ENCODE measurements around the gene UBE2F. TPM values are rescaled to one million over a fixed set of nuclear protein-coding genes. Genes with fewer than 3 reads are reported as not detected.

UBE2F gene
- total RNA-seq, 2 donors from 2014 or later: 45.2 to 73.2 TPM

- TF ChIP-seq POLR2AphosphoS5 (IDR thresholded peaks at IDR 0.05) (no peak), CTCF (IDR thresholded peaks at IDR 0.05) (no peak), POLR2A (IDR thresholded peaks at IDR 0.05) (no peak)
- 89% methylated on average over 10 of the region's 10 CpGs for WGBS
- no peaks in the 10 kb centered on the region for H3K9me3 ChIP-seq
- no peak for DNase-seq (ENCODE audit: low spot score)
- H3K27me3 ChIP-seq (replicated peaks; ENCODE audit: insufficient read depth): no peaks in the 10 kb centered on the region
- H3K4me3 ChIP-seq: no peak overlapping the region
- H3K27ac ChIP-seq: no peak overlapping the region
- H3K4me1 ChIP-seq (replicated peaks): no peaks in the 10 kb centered on the region
- intact Hi-C loops (cut with DNase I): loop anchor here (5.0 kb wide), 3 partner anchors 45 to 140 kb away; partner anchors contain the start of genes RAMP1, SCLY and UBE2F
- H3K36me3 ChIP-seq: no peaks in the 10 kb centered on the region
Observed at GRCh38 chr2:237921967-237922492, 44.8 kb upstream of the UBE2F start.

GRCh38 chr2:237922641-237923361 is 44.0 kb upstream of the UBE2F start:
- H3K4me1 ChIP-seq (replicated peaks): no peaks in the 10 kb centered on the region
- no peaks in the 10 kb centered on the region for H3K9me3 ChIP-seq
- 47% methylated on average over 13 of the region's 13 CpGs for WGBS
- H3K4me3 ChIP-seq: no peak overlapping the region
- DNase-seq (ENCODE audit: low spot score): no peak
- no peak for TF ChIP-seq POLR2A (IDR thresholded peaks at IDR 0.05)
- no peak for TF ChIP-seq POLR2AphosphoS5 (IDR thresholded peaks at IDR 0.05)
- no peak for TF ChIP-seq CTCF (IDR thresholded peaks at IDR 0.05)
- no peaks in the 10 kb centered on the region for H3K36me3 ChIP-seq
- peak overlapping the region in 1 of 2 donors; percentile 38 for H3K27ac ChIP-seq
- intact Hi-C loops (cut with DNase I): loop anchor here (5.0 kb wide), 3 partner anchors 44 to 140 kb away; partner anchors contain the start of genes RAMP1, SCLY and UBE2F
- H3K27me3 ChIP-seq (replicated peaks; ENCODE audit: insufficient read depth): no peaks in the 10 kb centered on the region

- H3K4me1 ChIP-seq (replicated peaks): no peaks in the 10 kb centered on the region
- DNase-seq (ENCODE audit: low spot score): peak; percentile 23
- H3K27ac ChIP-seq: peak overlapping the region in 1 of 2 donors; percentile 38
- WGBS: 24% methylated on average over 33 of the region's 33 CpGs
- H3K36me3 ChIP-seq: no peaks in the 10 kb centered on the region
- TF ChIP-seq CTCF (IDR thresholded peaks at IDR 0.05): peak; percentile 79 to 93 (median 86)
- TF ChIP-seq POLR2AphosphoS5 (IDR thresholded peaks at IDR 0.05): peak; percentile 39
- TF ChIP-seq POLR2A (IDR thresholded peaks at IDR 0.05): no peak
- H3K9me3 ChIP-seq: no peaks in the 10 kb centered on the region
- intact Hi-C loops (cut with DNase I): loop anchor here (5.0 kb wide), 3 partner anchors 44 to 139 kb away; partner anchors contain the start of genes RAMP1, SCLY and UBE2F
- no peaks in the 10 kb centered on the region for H3K27me3 ChIP-seq (replicated peaks; ENCODE audit: insufficient read depth)
- peak overlapping the region in 1 of 2 donors; percentile 18 for H3K4me3 ChIP-seq
Observed at GRCh38 chr2:237923481-237924163, 43.2 kb upstream of the UBE2F start.

GRCh38 chr2:237924164-237924534 is 42.7 kb upstream of the UBE2F start:
- TF ChIP-seq POLR2A (IDR thresholded peaks at IDR 0.05) (no peak), POLR2AphosphoS5 (IDR thresholded peaks at IDR 0.05) (no peak), CTCF (IDR thresholded peaks at IDR 0.05) (no peak)
- H3K36me3 ChIP-seq: no peaks in the 10 kb centered on the region
- WGBS: 91% methylated on average over 14 of the region's 14 CpGs

More at GRCh38 chr2:237924164-237924534, 42.7 kb upstream of the UBE2F start:
- intact Hi-C loops (cut with DNase I): loop anchor here (5.0 kb wide), 3 partner anchors 43 to 138 kb away; partner anchors contain the start of genes RAMP1, SCLY and UBE2F
- Histone ChIP-seq H3K27ac (no peak overlapping the region), H3K9me3 (no peaks in the 10 kb centered on the region), H3K4me1 (replicated peaks) (no peaks in the 10 kb centered on the region), H3K4me3 (no peak overlapping the region), H3K27me3 (replicated peaks; ENCODE audit: insufficient read depth) (no peaks in the 10 kb centered on the region)
- DNase-seq (ENCODE audit: low spot score): no peak
